Hepatocyte (in vitro differentiated cells): ENCODE results near the gene CEP85L. TPM values are rescaled to one million over a fixed set of nuclear protein-coding genes. Genes with fewer than 3 reads are reported as not detected.

Experiments
- DNase-seq: peaks from one replicate; pipeline ENCODE4 v3.0.0-alpha.2; 2016; ENCODE audit warnings: low spot score
- H2AFZ ChIP-seq: fragments of 200-600 bp; sonication (generic); 2 replicates; pipeline ENCODE4 v1.6.0; 2016; ENCODE audit warnings: antibody characterized with exemption, mild to moderate bottlenecking
- H3K27ac ChIP-seq: fragments of 200-600 bp; sonication (generic); 2 replicates; pipeline ENCODE4 v1.5.1; 2016; ENCODE audit warnings: mild to moderate bottlenecking
- H3K27me3 ChIP-seq: fragments of 200-600 bp; sonication (generic); 2 replicates; pipeline ENCODE4 v1.6.1; 2016
- H3K36me3 ChIP-seq: fragments of 200-600 bp; sonication (generic); replicated peaks from 2 replicates; pipeline ENCODE4 v1.5.1; 2016; ENCODE audit warnings: low read depth; ENCODE audit not compliant: insufficient read depth
- H3K4me1 ChIP-seq: fragments of 200-600 bp; sonication (generic); 2 replicates; pipeline ENCODE4 v1.5.1; 2016; ENCODE audit warnings: mild to moderate bottlenecking, moderate library complexity; ENCODE audit not compliant: insufficient read depth
- H3K4me2 ChIP-seq: fragments of 200-600 bp; sonication (generic); 2 replicates; pipeline ENCODE4 v1.6.0; 2016
- H3K4me3 ChIP-seq: fragments of 200-600 bp; sonication (generic); 2 replicates; pipeline ENCODE4 v1.5.1; 2016; ENCODE audit warnings: mild to moderate bottlenecking
- H3K79me2 ChIP-seq: fragments of 200-600 bp; sonication (generic); 2 replicates; pipeline ENCODE4 v1.6.0; 2017; ENCODE audit warnings: mild to moderate bottlenecking
- H3K9me2 ChIP-seq: fragments of 200-600 bp; sonication (generic); replicated peaks from 2 replicates; pipeline ENCODE4 v1.6.0; 2017; ENCODE audit warnings: mild to moderate bottlenecking; ENCODE audit not compliant: insufficient read depth
- H3K9me3 ChIP-seq: fragments of 200-600 bp; sonication (generic); 2 replicates; pipeline ENCODE4 v1.5.1; 2016; ENCODE audit warnings: low read depth, mild to moderate bottlenecking
- H4K20me1 ChIP-seq: fragments of 200-600 bp; sonication (generic); 2 replicates; pipeline ENCODE4 v1.6.0; 2016; ENCODE audit warnings: mild to moderate bottlenecking; ENCODE audit not compliant: insufficient read depth, poor library complexity, severe bottlenecking
- CTCF ChIP-seq: fragments of 200-600 bp; sonication (generic); IDR thresholded peaks from 2 replicates; pipeline ENCODE4 v1.5.1; 2016; ENCODE audit warnings: antibody characterized with exemption, mild to moderate bottlenecking; ENCODE audit not compliant: poor library complexity
- EZH2 ChIP-seq: fragments of 200-600 bp; sonication (generic); IDR thresholded peaks from 2 replicates; pipeline ENCODE4 v1.6.1; 2016; ENCODE audit warnings: antibody characterized with exemption, mild to moderate bottlenecking, borderline replicate concordance
- EZH2phosphoT487 ChIP-seq: fragments of 200-600 bp; sonication (generic); IDR thresholded peaks from one replicate; pipeline ENCODE4 v1.6.1; 2018; ENCODE audit warnings: antibody characterized with exemption, mild to moderate bottlenecking, low read depth, moderate library complexity; ENCODE audit not compliant: unreplicated experiment, severe bottlenecking
- WGBS: methylation state at CpG from one replicate; pipeline ENCODE4 v1.1.6; 2016; ENCODE audit warnings: low lambda C conversion rate; ENCODE audit errors: missing lambda C conversion rate; 5-methylcytosine and 5-hydroxymethylcytosine counted together
- polyA plus RNA-seq: library from polyadenylated mRNA; unstranded; fragments of >200 nt; fragmentation: Nextera tagmentation; extraction: Ambion mirVana; gene quantifications from 2 replicates; pipeline ENCODE4 v1.2.1, GENCODE V29; 2016
- total RNA-seq: library from RNA; depleted of rRNA; stranded (reverse); fragments of >200 nt; gene quantifications from 2 replicates; pipeline ENCODE4 v1.2.3, GENCODE V29; 2014

The CEP85L gene
- total and polyA plus RNA-seq, 2 experiments from 2014 or later: 17.8 to 38.5 TPM

- no peaks in the 10 kb centered on the region for H3K9me2 ChIP-seq
- H3K4me2 ChIP-seq: no peak within 1 kb of the TSS
- 92% methylated on average over 3 of the region's 3 CpGs for WGBS
- H3K4me1 ChIP-seq: no peaks in the 10 kb centered on the region
- no peaks in the 10 kb centered on the region for H3K36me3 ChIP-seq
- no peak within 1 kb of the TSS for H3K4me3 ChIP-seq
- H3K27me3 ChIP-seq: no peaks in the 10 kb centered on the region
- no peak within 1 kb of the TSS for H3K27ac ChIP-seq
- peaks cover 74% of the 10 kb centered on the region for H3K79me2 ChIP-seq
- DNase-seq: no peak
- H4K20me1 ChIP-seq: peaks cover 22% of the 10 kb centered on the region
- no peaks in the 10 kb centered on the region for H3K9me3 ChIP-seq
- no peak within 1 kb of the TSS for H2AFZ ChIP-seq
- no peak for TF ChIP-seq CTCF
- TF ChIP-seq EZH2: no peak
- TF ChIP-seq EZH2phosphoT487: no peak
These were observed 103.3 kb downstream of the CEP85L start, which contains the start of gene PLN for GRCh38 chr6:118548136-118548535. TSS of gene PLN (plus strand) at chr6:118548296. CDS start at chr6:118558922, 10,626 bp downstream.

- DNase-seq: no peak
- H3K27ac ChIP-seq: no peak overlapping the region
- 91% methylated on average over 1 of the region's 1 CpG for WGBS
- peaks cover 21% of the 10 kb centered on the region for H4K20me1 ChIP-seq
- H3K4me1 ChIP-seq: no peaks in the 10 kb centered on the region
- no peaks in the 10 kb centered on the region for H3K27me3 ChIP-seq
- H3K9me2 ChIP-seq: no peaks in the 10 kb centered on the region
- H3K4me2 ChIP-seq: no peak overlapping the region
- H2AFZ ChIP-seq: no peak overlapping the region
- H3K4me3 ChIP-seq: no peak overlapping the region
- H3K9me3 ChIP-seq: no peaks in the 10 kb centered on the region
- H3K79me2 ChIP-seq: peaks cover 79% of the 10 kb centered on the region
- no peaks in the 10 kb centered on the region for H3K36me3 ChIP-seq
- TF ChIP-seq CTCF (no peak), EZH2phosphoT487 (no peak), EZH2 (no peak)
These were observed 104.5 kb downstream of the CEP85L start for GRCh38 chr6:118546880-118547218.

- TF ChIP-seq EZH2phosphoT487 (no peak), CTCF (no peak), EZH2 (no peak)
- peaks cover 80% of the 10 kb centered on the region for H3K79me2 ChIP-seq
These were observed 105.1 kb downstream of the CEP85L start for GRCh38 chr6:118546164-118546879.

GRCh38 chr6:118544105-118544504 is 107.3 kb downstream of the CEP85L start:
- Histone ChIP-seq H3K9me3 (no peaks in the 10 kb centered on the region), H3K4me2 (no peak overlapping the region)

More at GRCh38 chr6:118546164-118546879, 105.1 kb downstream of the CEP85L start:
- H3K4me3 ChIP-seq: no peak overlapping the region
- no peaks in the 10 kb centered on the region for H3K4me1 ChIP-seq
- H3K9me3 ChIP-seq: no peaks in the 10 kb centered on the region
- WGBS: 72% methylated on average over 4 of the region's 4 CpGs
- no peak overlapping the region for H3K27ac ChIP-seq
- no peak overlapping the region for H3K4me2 ChIP-seq
- H3K36me3 ChIP-seq: no peaks in the 10 kb centered on the region
- H2AFZ ChIP-seq: no peak overlapping the region
- H3K9me2 ChIP-seq: no peaks in the 10 kb centered on the region
- DNase-seq: no peak
- H3K27me3 ChIP-seq: no peaks in the 10 kb centered on the region
- peaks cover 16% of the 10 kb centered on the region for H4K20me1 ChIP-seq

More at GRCh38 chr6:118544105-118544504, 107.3 kb downstream of the CEP85L start:
- 97% methylated on average over 3 of the region's 3 CpGs for WGBS
- no peak for DNase-seq
- Histone ChIP-seq H3K27me3 (no peaks in the 10 kb centered on the region), H2AFZ (no peak overlapping the region), H3K4me1 (no peaks in the 10 kb centered on the region), H3K9me2 (no peaks in the 10 kb centered on the region), H4K20me1 (peaks cover 9% of the 10 kb centered on the region), H3K36me3 (no peaks in the 10 kb centered on the region), H3K27ac (no peak overlapping the region), H3K79me2 (peaks cover 78% of the 10 kb centered on the region), H3K4me3 (no peak overlapping the region)
- TF ChIP-seq EZH2phosphoT487: no peak
- TF ChIP-seq EZH2: no peak
- TF ChIP-seq CTCF: no peak
